ENCODE data around the gene CCDC60.

DNA sequence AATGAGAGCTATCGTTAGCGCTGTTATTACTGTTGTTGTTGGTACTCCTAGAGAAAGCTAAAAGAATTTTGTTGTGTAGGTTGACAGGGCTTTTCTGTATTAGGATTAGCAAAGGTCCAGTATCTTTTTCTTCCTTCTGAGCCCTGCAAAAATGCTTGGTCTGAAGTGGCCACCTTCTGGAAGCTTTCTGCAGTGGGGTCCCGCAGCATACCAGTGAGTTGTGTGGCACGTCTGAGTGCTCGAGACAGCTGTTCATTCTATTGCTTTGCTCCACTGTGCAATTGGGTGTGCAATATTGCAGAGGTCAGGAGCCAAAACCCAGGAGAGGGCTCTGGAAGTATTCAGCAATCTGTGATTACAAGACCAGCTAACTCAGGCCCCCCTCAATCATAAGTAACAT is 57.1 kb downstream of the CCDC60 start:
- TF ChIP-seq, protein P1, sequence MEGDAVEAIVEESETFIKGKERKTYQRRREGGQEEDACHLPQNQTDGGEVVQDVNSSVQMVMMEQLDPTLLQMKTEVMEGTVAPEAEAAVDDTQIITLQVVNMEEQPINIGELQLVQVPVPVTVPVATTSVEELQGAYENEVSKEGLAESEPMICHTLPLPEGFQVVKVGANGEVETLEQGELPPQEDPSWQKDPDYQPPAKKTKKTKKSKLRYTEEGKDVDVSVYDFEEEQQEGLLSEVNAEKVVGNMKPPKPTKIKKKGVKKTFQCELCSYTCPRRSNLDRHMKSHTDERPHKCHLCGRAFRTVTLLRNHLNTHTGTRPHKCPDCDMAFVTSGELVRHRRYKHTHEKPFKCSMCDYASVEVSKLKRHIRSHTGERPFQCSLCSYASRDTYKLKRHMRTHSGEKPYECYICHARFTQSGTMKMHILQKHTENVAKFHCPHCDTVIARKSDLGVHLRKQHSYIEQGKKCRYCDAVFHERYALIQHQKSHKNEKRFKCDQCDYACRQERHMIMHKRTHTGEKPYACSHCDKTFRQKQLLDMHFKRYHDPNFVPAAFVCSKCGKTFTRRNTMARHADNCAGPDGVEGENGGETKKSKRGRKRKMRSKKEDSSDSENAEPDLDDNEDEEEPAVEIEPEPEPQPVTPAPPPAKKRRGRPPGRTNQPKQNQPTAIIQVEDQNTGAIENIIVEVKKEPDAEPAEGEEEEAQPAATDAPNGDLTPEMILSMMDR (tag by site-specific recombination; IDR thresholded peaks at IDR 0.05), result no peak
- TF ChIP-seq ZNF221 (tag by site-specific recombination; IDR thresholded peaks at IDR 0.05; ENCODE audit: borderline replicate concordance) (no peak), ZNF555 (tag by site-specific recombination; conservative IDR thresholded peaks at IDR 0.05) (no peak), ZNF658 (tag by site-specific recombination; IDR thresholded peaks at IDR 0.05) (no peak), ZNF211 (tag by site-specific recombination; IDR thresholded peaks at IDR 0.05; ENCODE audit: low read depth) (no peak), ZNF121 (tag by site-specific recombination; IDR thresholded peaks at IDR 0.05) (no peak), KLF8 (tag by site-specific recombination; IDR thresholded peaks at IDR 0.05) (no peak), ZNF18 (tag by site-specific recombination; IDR thresholded peaks at IDR 0.05) (no peak), ZNF10 (tag by site-specific recombination; IDR thresholded peaks at IDR 0.05) (no peak), ZNF660 (tag by site-specific recombination; IDR thresholded peaks at IDR 0.05) (no peak), ZNF404 (tag by site-specific recombination; IDR thresholded peaks at IDR 0.05) (no peak), SP2 (tag by site-specific recombination; IDR thresholded peaks at IDR 0.05) (no peak)
- TF ChIP-seq, protein P2, sequence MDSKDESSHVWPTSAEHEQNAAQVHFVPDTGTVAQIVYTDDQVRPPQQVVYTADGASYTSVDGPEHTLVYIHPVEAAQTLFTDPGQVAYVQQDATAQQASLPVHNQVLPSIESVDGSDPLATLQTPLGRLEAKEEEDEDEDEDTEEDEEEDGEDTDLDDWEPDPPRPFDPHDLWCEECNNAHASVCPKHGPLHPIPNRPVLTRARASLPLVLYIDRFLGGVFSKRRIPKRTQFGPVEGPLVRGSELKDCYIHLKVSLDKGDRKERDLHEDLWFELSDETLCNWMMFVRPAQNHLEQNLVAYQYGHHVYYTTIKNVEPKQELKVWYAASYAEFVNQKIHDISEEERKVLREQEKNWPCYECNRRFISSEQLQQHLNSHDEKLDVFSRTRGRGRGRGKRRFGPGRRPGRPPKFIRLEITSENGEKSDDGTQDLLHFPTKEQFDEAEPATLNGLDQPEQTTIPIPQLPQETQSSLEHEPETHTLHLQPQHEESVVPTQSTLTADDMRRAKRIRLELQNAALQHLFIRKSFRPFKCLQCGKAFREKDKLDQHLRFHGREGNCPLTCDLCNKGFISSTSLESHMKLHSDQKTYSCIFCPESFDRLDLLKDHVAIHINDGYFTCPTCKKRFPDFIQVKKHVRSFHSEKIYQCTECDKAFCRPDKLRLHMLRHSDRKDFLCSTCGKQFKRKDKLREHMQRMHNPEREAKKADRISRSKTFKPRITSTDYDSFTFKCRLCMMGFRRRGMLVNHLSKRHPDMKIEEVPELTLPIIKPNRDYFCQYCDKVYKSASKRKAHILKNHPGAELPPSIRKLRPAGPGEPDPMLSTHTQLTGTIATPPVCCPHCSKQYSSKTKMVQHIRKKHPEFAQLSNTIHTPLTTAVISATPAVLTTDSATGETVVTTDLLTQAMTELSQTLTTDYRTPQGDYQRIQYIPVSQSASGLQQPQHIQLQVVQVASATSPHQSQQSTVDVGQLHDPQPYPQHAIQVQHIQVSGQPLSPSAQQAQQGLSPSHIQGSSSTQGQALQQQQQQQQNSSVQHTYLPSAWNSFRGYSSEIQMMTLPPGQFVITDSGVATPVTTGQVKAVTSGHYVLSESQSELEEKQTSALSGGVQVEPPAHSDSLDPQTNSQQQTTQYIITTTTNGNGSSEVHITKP (tag by site-specific recombination; IDR thresholded peaks at IDR 0.05), result no peak

All from HEK293 (cell line).